Kidney (tissue), 14 donors: ENCODE results near the gene RUNX1. TPM values are rescaled to one million over a fixed set of nuclear protein-coding genes. Genes with fewer than 3 reads are reported as not detected.

ENCODE experiments used
- DNase-seq, 5 donors: peaks; one replicate each; pipeline ENCODE4 v3.0.0-alpha.2; 2013 to 2020
- FAIRE-seq: peaks from 2 replicates; lab custom pipeline; 2012; peaks lifted over from hg19 to GRCh38; lab: Jason Lieb, UNC
- H3K27ac ChIP-seq, 2 donors: one replicate each; pipeline ENCODE4 v1.7.0; 2013; ENCODE audit warnings: low read depth in 2 of 2, low read length in 2 of 2, inconsistent platforms in 1 of 2
- H3K27me3 ChIP-seq: one replicate; pipeline ENCODE4 v1.7.1; 2013; ENCODE audit warnings: low read length, inconsistent platforms; ENCODE audit not compliant: control insufficient read depth, insufficient read depth
- H3K36me3 ChIP-seq, 3 donors: one replicate each; pipeline versions ENCODE4 v1.7.0 to v1.7.1; 2013; ENCODE audit warnings: low read length in 3 of 3, control low read depth in 1 of 3, inconsistent platforms in 1 of 3; ENCODE audit not compliant: insufficient read depth in 3 of 3, control insufficient read depth in 2 of 3
- H3K4me1 ChIP-seq, 3 donors: one replicate each; pipeline versions ENCODE4 v1.7.0 to v1.7.1; 2013; ENCODE audit warnings: low read length in 3 of 3, inconsistent platforms in 1 of 3, low read depth in 1 of 3; ENCODE audit not compliant: control insufficient read depth in 2 of 3, insufficient read depth in 2 of 3
- H3K4me3 ChIP-seq, 3 donors: one replicate each; pipeline versions ENCODE4 v1.7.0 to v1.8.1; 2013; ENCODE audit warnings: low read length in 3 of 3, control low read depth in 1 of 3, inconsistent platforms in 1 of 3
- H3K9ac ChIP-seq, 3 donors: one replicate each; pipeline versions ENCODE4 v1.7.0 to v1.7.1; 2013; ENCODE audit warnings: low read length in 3 of 3, control low read depth in 1 of 3, inconsistent platforms in 1 of 3
- H3K9me3 ChIP-seq, 3 donors: one replicate each; pipeline versions ENCODE4 v1.7.0 to v1.7.1; 2013; ENCODE audit warnings: low read length in 3 of 3, control low read depth in 1 of 3, inconsistent platforms in 1 of 3; ENCODE audit not compliant: control insufficient read depth in 2 of 3, insufficient read depth in 1 of 3
- intact Hi-C: fragments of 100-400 bp; cut with DNase I; formaldehyde crosslinking; loops from one replicate; pipeline ENCODE4 v1.11.1; 2022
- polyA plus RNA-seq: library from polyadenylated mRNA; stranded (reverse); fragments of 350-450 nt; fragmentation: Illumina TruSeq; extraction: RNeasy Lipid Tissue Mini Kit (QIAGEN cat#74804); gene quantifications from one replicate; pipeline ENCODE4 v1.2.3, GENCODE V29; 2014; ENCODE audit warnings: low read depth, low replicate concordance; ENCODE audit not compliant: insufficient read depth
- total RNA-seq: library from RNA; stranded (reverse); fragmentation: NEBNext Ultra II Directional; extraction: Animal tissue kit (Norgen Biotek cat#: 25700); gene quantifications from one replicate; pipeline ENCODE4 v1.2.1, GENCODE V29; 2021
- TF ChIP-seq, protein P1 (sequence below): IDR thresholded peaks from 3 replicates; pipeline ENCODE4 v1.5.1; 2012; ENCODE audit warnings: mild to moderate bottlenecking, moderate library complexity, borderline replicate concordance; ENCODE audit not compliant: insufficient read depth; ENCODE audit errors: extremely low read depth
- donor health status: control.
- donor health status: control.
- donor health status: control.
- donor health status: control.
- donor health status: control.
- donor health status: DM: yes; HTN: yes; CAD: no.
- donor health status: Normal renal cell carcinoma (clear cell type).

Gene RUNX1
- total and polyA plus RNA-seq, 2 donors from 2014 or later, result 1.3 to 58.0 TPM

DNA sequence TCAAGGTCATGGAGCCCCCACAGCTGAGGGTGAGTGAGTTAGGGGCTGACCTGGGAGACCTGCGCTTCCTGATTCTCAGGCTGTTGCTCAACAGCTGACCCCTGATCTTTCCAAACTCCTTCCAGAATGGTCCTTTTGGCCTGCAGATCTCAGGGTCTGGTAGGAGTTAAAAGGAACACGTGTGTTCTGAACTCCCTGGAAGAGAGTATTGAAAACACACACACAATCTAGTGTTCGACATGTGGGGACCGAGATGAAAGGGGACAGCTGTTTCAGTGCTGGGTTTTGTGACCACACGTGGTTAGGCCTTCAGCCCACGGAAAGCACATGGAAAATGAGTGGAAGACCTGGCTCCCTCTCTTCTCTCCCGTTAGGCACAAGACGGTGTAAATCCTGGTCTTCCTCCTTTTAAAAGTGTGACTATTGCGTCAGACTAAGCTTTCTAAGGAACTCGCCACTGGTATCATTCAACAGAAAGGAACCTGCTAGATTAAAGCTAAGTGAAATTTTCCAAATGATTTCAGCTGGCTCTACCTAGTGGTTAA, 49.6 kb downstream of the RUNX1 start:
- no peak for DNase-seq
- no peak overlapping the region for H3K9ac ChIP-seq

DNA sequence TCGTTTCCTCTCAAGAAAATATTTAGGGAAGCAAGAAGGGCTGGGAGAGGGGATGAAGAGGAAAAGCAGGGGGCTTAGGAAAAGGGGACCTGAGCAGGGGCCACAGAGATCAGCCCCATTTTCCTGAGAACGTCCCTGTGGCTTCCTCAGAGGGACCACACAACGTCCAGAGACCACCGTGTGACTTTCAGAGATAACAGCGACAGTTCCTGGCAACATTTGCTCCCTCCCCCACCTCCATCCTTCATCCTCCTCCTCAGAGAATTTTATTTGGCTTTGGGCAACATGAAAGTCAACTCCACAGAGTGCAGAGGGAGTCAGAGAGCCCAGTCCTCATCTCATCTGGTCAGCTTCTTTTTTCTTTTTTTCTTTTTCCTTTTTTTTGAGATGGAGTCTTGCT, 50.9 kb downstream of the RUNX1 start:
- TF ChIP-seq, protein P1, sequence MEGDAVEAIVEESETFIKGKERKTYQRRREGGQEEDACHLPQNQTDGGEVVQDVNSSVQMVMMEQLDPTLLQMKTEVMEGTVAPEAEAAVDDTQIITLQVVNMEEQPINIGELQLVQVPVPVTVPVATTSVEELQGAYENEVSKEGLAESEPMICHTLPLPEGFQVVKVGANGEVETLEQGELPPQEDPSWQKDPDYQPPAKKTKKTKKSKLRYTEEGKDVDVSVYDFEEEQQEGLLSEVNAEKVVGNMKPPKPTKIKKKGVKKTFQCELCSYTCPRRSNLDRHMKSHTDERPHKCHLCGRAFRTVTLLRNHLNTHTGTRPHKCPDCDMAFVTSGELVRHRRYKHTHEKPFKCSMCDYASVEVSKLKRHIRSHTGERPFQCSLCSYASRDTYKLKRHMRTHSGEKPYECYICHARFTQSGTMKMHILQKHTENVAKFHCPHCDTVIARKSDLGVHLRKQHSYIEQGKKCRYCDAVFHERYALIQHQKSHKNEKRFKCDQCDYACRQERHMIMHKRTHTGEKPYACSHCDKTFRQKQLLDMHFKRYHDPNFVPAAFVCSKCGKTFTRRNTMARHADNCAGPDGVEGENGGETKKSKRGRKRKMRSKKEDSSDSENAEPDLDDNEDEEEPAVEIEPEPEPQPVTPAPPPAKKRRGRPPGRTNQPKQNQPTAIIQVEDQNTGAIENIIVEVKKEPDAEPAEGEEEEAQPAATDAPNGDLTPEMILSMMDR, result no peak

More for the DNA sequence above, 49.6 kb downstream of the RUNX1 start:
- no peaks in the 10 kb centered on the region for H3K27me3 ChIP-seq
- H3K27ac ChIP-seq, result no peak overlapping the region
- H3K36me3 ChIP-seq, result no peaks in the 10 kb centered on the region
- no peak for FAIRE-seq
- H3K4me3 ChIP-seq, result no peak overlapping the region
- H3K4me1 ChIP-seq, result no peaks in the 10 kb centered on the region
- TF ChIP-seq, protein P1, result no peak
- H3K9me3 ChIP-seq, result no peaks in the 10 kb centered on the region
- intact Hi-C loops, result no loop called here

DNA sequence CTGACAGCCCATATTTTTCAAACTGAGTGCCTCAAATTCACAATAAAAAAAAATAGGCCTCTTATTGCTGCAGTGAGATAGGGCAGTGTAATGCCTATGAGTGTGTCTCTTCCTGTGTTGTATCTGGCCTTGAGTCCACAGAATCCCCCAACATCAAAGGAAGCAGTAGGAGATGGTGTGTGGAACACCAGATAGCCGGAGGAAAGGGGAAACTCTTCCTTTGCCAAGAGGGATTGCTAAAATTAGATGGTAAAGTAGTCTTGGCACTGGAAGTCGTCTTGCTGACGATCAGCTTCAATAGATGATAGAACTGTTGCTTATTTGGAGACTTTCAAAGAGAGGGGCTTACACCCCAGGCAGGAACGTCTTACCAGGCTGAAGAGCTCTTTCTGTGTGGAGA, 51.8 kb downstream of the RUNX1 start:
- TF ChIP-seq, protein P1, result no peak
- no peak overlapping the region for H3K9ac ChIP-seq
- H3K27ac ChIP-seq, result no peak overlapping the region
- peaks cover under 1 to 4% (median 3%) of the 10 kb centered on the region in 3 donors for H3K4me1 ChIP-seq
- H3K4me3 ChIP-seq, result no peak overlapping the region
- H3K27me3 ChIP-seq, result no peaks in the 10 kb centered on the region
- no peaks in the 10 kb centered on the region for H3K9me3 ChIP-seq
- FAIRE-seq (no peak), DNase-seq (no peak)
- intact Hi-C loops, result no loop called here
- no peaks in the 10 kb centered on the region for H3K36me3 ChIP-seq

More for the DNA sequence above, 50.9 kb downstream of the RUNX1 start:
- Histone ChIP-seq H3K9me3 (no peaks in the 10 kb centered on the region), H3K4me1 (peaks cover 0 to 3% (median 0%) of the 10 kb centered on the region in 3 donors), H3K4me3 (no peak overlapping the region), H3K27me3 (no peaks in the 10 kb centered on the region), H3K36me3 (no peaks in the 10 kb centered on the region), H3K27ac (no peak overlapping the region), H3K9ac (no peak overlapping the region)
- intact Hi-C loops, result no loop called here
- DNase-seq (no peak), FAIRE-seq (no peak)
